H4 (cell line): ENCODE data around the gene LUC7L. TPM values are rescaled to one million over a fixed set of nuclear protein-coding genes. Genes with fewer than 3 reads are reported as not detected.
A peak's percentile ranks its signal among the peaks of the same experiment; 100 is the strongest.
"Not testable (repeated sequence)": the region's sequence is repeated elsewhere in the genome, so short reads cannot be mapped to it uniquely, and the experiment has no call there.

ENCODE experiments used
- DNase-seq: peaks from one replicate; pipeline ENCODE4 v3.0.0-alpha.2; 2015; ENCODE audit warnings: low spot score
- total RNA-seq: library from RNA; depleted of rRNA; stranded (reverse); fragments of >200 nt; shearing (Covaris generic); gene quantifications from 2 replicates; pipeline ENCODE4 v1.2.3, GENCODE V29; 2014; rRNA removed

Gene LUC7L
- total RNA-seq = 39.6 and 44.7 TPM in 2 replicates

- DNase-seq = peak; percentile 79
These were observed at the start of gene LUC7L for GRCh38 chr16:228852-229730. LUC7L (minus strand) TSS chr16:229449; CDS start chr16:229339, 110 bp downstream.

GRCh38 chr16:278863-279366, 49.7 kb upstream of the LUC7L start:
- peak; percentile 35 for DNase-seq

- DNase-seq = no peak
These were observed 47.3 kb upstream of the LUC7L start for GRCh38 chr16:276426-277077.

- no peak for DNase-seq
These were observed 46.6 kb upstream of the LUC7L start, which contains the start of gene RGS11 for GRCh38 chr16:275786-276232. RGS11 (minus strand) TSS chr16:275944; CDS start chr16:275911, 33 bp downstream.

GRCh38 chr16:275041-275641, 45.9 kb upstream of the LUC7L start:
- no peak for DNase-seq

GRCh38 chr16:273547-274421, 44.5 kb upstream of the LUC7L start:
- DNase-seq = no peak

GRCh38 chr16:272633-273546, 43.6 kb upstream of the LUC7L start:
- no peak for DNase-seq

GRCh38 chr16:270381-271255, 41.4 kb upstream of the LUC7L start:
- no peak for DNase-seq

GRCh38 chr16:269061-269796, 40.0 kb upstream of the LUC7L start:
- DNase-seq = no peak

- no peak for DNase-seq
These were observed 39.1 kb upstream of the LUC7L start for GRCh38 chr16:268141-269053.

- DNase-seq = not testable (repeated sequence)
These were observed 38.3 kb upstream of the LUC7L start for GRCh38 chr16:267562-267961.

GRCh38 chr16:266258-267164, 37.3 kb upstream of the LUC7L start:
- DNase-seq = no peak

- no peak for DNase-seq
These were observed 36.5 kb upstream of the LUC7L start for GRCh38 chr16:265711-266110.

GRCh38 chr16:265002-265529, 35.8 kb upstream of the LUC7L start:
- no peak for DNase-seq

- DNase-seq = no peak
These were observed 35.2 kb upstream of the LUC7L start for GRCh38 chr16:264440-264951.

- no peak for DNase-seq
These were observed 34.7 kb upstream of the LUC7L start for GRCh38 chr16:263944-264343.
